Globus pallidus (tissue), 1 donor: ENCODE data around the gene LRRC37A3.
"Not testable (repeated sequence)": the region's sequence is repeated elsewhere in the genome, so short reads cannot be mapped to it uniquely, and the experiment has no call there.

Experiments used
- DNase-seq: peaks from one replicate; pipeline ENCODE4 v3.0.0-alpha.2; 2015; ENCODE audit warnings: low spot score

LRRC37A3 gene

DNA sequence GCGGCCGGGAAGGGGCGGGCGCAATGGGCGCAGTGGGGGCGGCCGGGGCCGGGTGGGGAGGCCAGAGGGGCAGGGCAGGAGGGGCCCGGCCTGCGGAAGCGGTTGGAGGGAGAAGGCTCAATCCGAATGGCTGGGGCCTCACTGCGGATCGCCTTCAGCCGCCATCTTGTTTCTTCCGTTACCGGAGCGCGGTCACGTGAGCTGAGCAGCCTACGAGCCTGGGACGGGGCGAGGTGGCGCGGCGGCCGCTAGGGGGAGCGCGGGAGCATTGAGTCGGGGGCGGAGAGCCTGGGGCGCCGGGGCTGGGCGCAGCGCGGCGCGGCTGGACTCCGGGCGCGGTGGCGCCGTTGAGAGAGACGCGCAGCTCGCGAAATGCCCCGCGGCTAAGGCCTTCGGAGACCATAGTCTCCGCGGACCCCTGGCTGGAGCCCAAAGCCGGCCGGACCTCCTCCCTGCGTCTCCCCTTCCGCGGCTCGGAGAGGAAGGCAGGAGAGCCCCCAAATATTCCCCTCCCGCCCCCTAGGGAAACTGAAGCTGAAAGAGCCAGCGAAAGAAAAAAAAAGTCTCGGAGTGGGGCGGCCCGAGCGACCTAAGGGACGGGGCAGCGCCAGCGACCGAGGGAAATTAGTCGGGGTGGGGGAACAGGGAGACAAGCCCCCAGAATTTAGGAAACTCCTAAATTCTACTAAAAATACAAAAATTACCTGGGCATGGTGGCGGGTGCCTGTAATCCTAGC, at the start of gene LRRC37A3:
LRRC37A3 (minus strand) TSS at position 190 of the 737 bp plus-strand sequence. CDS start 22,221 bp downstream, outside the sequence.
- peak; percentile 97 for DNase-seq

DNA sequence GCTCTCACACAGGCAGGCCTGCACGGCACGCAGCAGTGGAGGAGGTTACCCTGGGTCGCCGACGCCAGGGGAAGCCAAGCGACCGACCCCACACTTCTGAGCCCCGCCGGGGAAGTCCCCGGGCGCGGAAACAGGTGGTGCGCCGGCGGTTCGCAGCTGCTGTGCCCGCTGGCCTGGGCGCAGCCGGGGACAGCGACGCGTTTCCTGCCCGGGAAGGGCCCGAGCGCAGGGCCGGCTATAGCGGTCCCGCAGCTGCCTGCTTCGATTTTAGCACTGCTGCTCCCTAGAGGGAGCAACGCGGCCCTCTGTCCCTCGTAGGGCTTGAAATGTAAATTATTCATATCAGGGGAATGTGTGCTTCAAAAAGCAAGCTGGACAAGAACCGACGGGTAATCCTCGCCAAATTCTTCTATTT, 46.6 kb upstream of the LRRC37A3 start:
- DNase-seq = peak; percentile 41

DNA sequence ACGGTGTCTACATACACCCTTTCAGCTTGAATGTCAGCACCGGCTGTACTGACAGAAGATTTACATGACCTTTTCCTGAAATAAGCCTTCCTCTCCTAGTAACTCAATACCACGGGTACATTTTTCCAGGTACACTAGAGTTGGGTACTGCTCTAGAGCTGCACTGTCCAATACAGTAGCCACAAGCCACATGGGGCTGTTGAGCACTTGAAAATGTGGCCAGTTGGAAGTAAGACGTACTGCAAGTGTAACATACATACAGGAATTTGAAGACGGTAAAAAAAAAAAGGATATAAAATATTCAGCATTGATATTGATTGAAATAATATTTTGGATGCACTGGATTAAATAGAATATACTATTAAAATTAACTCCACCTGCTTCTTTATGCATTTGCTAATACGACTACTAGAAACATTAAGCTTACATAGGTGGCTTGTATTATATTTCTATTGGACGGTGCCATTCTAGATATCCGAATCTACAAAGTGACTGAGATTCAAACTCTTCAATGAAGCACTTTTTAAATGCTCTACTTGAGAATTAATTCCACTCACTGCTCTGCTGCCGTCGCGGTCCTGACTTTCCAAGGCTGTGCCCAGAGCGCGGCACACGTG, 46.1 kb upstream of the LRRC37A3 start:
- DNase-seq = not testable (repeated sequence)

DNA sequence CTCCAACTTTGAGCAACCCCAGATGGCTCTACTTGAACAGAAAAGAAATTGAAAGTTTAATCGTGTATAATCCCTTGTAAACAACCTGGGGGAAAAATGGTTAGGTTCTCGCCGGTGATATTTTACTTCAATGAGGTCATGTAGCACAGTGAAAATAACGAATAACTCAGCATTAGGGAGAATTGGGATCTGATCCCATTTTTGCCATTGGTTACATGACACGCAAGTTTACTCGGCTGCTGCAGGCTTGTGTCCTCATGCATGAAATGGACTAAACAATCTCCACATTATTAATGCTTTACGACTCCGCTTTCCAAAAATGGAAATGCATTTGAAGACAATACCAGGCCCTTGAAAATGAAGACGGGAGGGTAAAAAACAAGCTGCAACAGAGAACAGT, 45.5 kb upstream of the LRRC37A3 start:
- no peak for DNase-seq

DNA sequence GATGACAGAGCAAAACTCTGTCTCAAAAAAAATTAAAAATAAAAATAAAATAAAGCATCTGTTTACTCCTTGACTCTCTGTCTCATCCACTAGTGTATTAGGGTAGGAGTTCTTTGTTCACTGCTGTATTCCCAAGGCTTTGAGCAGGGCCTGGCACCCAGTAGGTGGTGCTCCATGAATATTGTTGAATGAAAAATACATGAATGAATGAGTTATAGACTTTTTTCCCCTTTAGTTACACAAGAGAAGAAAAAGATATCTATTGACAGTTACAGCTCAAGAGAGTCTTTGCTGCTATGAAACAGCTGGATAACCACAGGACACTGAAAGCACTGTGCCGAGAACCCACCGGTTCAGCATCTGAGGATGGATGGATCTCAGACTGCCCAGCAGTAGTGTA, 44.5 kb upstream of the LRRC37A3 start:
- not testable (repeated sequence) for DNase-seq

DNA sequence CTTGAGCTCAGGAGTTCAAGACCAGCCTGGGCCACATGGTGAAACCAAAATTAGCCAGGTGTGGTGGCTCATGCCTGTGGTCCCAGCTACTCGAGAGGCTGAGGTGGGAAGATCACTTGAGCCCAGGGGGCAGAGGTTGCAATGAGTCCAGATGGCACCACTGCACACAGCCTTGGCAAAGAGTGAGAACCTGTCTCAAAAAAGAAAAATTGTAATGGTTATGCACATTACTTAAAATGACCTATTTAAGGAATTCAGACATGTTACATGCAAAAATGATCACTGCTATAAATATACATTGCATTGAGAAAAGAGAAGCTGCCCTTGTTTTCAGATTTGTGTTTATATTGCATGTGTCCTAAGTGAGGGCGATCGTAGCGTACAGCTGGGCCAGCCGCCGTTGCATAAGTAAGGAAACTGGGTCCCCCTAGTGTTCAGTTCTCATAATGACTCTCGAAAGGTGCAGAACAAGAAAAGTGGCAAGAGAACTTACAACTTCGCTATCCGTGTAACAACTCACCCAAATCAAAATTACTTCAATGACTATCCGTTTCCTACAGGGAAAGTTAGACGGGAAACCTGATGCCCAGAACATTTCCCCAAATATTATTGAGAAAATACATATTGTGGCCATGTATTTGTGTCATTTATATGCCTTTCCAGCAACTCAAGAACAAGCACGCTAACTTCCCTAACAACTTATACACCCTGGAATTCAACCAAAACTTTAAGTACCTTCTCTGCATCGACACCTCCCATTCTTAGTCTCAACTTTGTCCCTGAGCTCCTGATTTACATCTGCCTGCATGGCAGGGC, 42.5 kb upstream of the LRRC37A3 start:
- peak; percentile 76 for DNase-seq

DNA sequence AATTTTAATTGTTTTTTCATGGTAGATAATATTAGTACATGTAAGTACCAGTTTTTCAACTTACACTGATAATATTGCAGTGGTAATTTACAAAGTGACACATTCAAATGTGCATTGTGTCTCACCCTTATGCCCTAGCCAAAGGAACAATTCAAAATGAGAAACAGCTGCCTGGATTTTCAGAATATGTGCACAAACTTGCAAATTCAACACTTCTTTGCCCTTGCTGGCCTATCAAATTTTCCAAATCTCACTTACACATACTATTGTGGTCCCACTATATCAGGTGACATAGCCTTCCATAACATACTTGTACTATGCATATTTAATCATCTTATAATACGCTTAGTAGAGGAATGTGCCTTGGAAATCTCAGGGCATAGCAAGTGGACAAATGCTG, 32.6 kb upstream of the LRRC37A3 start:
- DNase-seq = no peak

DNA sequence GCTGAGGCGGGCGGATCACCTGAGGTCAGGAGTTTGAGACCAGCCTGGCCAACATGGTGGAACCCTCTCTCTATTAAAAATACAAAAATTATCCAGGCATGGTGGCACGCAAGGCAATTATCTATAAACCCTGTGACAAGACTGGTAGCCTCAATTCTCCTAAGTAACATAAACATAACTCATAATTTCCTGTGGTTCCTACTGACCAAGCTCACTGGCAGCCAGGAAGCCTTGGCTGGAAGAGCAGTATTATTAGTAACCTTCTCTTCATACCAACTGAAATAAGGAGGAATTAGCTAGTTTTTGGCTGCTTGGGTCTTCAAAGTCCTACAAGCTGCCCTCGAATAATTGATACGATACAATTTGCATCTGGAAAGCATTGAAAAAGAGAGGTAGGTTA, 31.6 kb upstream of the LRRC37A3 start:
- no peak for DNase-seq

DNA sequence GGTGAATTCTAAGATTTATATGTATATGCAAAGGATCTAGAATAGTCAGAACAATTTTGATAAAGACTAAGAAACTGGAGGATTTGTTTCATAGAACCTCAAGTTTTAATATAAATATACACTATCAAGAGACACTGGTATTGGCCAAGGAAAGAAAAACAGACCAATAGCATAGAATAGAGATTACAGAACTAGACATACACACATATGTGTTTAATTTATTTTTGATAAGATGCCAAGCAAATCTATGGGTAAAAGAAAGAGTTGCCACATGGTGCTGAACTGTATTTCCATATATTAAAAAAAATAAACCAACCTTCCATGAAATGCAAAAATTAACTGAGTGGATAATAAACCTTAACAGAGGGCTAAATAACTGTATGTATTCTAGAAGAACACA, 27.9 kb upstream of the LRRC37A3 start:
- no peak for DNase-seq

DNA sequence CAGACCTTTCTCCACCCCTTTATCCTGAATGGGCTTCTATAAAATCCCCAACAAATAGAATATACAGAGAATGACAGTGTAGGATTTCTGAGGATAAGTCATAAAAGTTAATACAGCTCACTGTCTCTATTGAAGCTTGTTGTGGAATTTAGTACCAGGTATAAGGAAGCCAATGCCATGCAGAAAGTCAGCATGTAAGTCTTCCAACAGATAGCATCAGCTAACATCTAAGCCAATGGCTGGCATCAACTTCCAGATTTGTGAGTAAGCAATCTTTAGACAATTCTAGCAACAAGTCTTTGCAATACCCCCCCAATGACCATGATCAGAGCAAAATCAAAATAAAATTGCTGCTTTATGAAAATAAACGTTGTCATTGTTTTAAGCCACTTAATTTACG, 22.5 kb upstream of the LRRC37A3 start:
- no peak for DNase-seq

DNA sequence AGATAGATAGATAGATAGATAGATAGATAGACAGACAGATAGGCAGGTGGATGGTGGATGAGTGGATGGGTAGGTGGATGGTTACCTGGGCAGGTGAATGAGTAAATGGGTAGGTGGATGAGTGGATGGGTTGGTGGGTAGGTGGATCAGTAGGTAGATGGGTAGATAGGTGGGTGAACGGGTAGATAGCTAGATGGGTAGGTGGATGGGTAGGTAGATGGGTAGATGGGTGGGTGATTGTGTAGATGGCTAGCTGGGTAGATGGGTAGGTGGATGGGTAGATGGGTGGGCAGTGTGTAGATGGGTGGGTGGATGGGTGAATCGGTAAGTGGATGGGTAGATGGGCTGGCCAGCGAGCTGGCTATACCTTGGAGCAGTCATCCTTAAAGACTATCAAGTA, 21.8 kb upstream of the LRRC37A3 start:
- DNase-seq = no peak

DNA sequence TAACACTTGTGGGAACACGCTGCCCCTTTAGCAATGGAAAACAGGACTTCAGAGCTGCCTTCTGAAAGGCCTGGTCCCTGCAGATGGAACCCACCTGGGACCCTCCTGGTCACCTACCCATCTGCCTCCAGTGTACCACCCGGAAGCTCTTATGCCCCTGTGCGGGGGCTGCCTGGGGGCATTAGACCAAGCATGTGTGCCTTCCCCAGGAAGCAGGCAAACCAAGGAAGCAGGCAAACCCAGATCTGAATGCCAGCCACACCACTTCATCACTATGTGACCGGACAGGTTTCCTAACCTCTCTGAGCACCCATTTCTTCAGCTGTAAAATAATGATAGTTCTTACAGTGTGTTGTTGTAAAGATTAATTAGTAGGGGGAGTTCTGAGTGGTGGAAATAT, 20.8 kb upstream of the LRRC37A3 start:
- DNase-seq = no peak

DNA sequence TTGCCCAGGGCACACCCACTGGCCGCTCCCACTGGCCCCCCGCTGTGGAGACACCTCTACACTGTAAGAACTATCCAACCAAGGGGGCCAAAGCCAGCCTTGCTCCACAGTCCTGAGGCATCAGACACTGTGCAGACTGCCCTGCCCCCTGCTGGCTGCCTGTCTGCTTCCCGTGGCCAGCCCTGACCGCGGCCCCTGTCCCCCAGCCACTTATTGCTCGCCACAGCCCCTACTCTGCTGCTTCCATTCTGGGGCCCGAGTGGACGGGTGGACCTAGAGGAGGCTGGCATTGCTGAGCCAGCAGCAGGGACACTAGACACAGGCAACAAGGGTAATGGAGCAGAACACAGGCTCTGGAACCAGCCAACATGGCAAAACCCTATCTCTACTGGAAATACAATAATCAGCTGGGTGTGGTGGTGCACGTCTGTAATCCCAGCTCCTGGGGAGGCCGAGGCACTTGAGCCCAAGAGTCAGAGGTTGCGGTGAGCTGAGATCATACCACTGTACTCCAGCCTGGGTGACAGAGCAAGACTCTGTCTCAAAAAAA, 19.7 kb upstream of the LRRC37A3 start:
- DNase-seq = no peak

DNA sequence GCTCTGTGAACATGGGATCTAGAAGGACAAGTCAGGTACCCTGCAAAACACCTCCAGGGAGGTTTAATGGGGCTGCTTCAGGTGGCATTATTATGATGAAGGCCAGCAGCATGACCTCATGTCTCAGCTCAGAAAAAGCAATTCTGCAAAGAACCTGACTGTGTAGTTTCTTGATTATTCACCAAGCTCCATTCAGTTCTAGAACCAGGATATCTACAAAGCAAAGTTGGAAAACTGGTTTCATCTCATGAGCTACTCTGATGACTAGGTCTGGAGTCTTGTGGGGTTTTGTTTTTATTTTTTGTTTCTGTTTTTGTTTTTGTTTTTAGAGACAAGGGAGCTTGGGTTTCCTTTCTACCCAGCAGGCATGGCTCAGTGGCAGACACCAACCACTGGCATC, 19.0 kb upstream of the LRRC37A3 start:
- no peak for DNase-seq

DNA sequence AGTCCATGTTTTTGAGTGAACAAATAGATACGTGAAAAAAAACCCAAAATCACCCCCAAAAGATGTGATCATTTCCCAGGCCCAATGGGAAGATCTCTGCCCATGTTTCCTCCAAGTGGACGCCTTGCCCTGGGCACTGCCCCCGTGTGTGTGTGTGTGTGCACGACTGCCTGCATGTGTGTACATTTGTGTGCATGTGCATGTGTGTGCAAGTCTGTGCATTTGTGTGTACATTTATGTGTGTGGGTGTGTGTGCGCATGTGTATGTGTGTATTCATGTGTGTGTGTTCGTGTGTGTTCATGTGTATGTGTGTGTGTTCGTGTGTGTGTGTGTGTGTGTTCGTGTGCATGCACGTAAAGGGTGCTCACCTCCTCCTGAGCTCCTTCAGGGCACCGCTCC, 16.8 kb upstream of the LRRC37A3 start:
- DNase-seq = no peak

DNA sequence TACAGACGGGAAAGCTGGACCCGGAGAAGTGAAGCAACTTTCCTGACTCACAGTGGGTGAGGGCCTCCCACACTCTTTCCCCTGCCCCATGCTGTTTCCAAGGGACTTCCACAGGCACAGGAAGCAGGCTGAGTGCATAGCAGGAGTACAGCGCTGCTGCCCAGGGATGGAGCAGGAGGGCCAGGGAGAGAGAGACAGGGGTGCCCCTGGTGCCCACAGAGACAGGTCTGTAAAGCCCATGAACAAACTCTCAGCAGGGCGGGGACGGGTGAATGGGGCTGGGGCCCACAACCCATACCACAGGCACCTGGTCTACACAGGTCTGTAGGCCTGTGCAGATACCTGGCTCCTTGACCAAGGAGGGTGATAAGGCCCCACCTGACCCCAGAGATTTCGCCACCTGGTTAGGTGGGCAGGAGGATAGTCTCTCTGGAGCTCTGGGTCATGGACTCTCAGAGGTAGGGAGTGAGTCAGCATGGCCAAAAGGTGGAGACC, 15.1 kb upstream of the LRRC37A3 start:
- not testable (repeated sequence) for DNase-seq

DNA sequence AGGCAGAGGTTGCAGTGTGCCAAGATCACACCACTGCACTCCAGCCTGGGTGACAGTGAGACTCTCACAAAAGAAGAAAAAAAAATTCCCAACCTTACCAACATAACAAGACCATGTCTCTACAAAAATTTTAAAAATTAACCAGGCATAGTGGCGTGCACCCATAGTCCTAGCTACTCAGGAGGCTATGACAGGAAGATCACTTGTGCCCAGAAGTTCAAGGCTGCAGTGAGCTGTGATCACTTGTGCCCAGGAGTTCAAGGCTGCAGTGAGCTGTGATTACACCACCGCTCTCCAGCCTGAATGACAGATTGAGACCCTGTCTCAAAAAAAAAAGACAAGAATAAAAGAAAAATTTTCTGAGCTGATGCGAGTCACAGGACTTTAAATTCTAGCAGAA, 13.6 kb upstream of the LRRC37A3 start:
- not testable (repeated sequence) for DNase-seq

DNA sequence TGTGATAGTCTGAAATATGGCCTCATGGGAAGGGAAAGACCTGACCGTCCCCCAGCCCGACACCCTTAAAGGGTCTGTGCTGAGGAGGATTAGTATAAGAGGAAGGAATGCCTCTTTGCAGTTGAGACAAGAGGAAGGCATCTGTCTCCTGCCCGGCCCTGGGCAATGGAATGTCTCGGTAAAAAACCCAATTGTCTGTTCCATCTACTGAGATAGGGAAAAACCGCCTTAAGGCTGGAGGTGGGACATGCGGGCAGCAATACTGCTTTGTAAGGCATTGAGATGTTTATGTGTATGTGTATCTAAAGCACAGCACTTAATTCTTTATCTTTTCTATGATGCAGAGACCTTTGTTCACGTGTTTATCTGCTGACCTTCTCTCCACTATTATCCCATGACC, 11.1 kb upstream of the LRRC37A3 start:
- not testable (repeated sequence) for DNase-seq

DNA sequence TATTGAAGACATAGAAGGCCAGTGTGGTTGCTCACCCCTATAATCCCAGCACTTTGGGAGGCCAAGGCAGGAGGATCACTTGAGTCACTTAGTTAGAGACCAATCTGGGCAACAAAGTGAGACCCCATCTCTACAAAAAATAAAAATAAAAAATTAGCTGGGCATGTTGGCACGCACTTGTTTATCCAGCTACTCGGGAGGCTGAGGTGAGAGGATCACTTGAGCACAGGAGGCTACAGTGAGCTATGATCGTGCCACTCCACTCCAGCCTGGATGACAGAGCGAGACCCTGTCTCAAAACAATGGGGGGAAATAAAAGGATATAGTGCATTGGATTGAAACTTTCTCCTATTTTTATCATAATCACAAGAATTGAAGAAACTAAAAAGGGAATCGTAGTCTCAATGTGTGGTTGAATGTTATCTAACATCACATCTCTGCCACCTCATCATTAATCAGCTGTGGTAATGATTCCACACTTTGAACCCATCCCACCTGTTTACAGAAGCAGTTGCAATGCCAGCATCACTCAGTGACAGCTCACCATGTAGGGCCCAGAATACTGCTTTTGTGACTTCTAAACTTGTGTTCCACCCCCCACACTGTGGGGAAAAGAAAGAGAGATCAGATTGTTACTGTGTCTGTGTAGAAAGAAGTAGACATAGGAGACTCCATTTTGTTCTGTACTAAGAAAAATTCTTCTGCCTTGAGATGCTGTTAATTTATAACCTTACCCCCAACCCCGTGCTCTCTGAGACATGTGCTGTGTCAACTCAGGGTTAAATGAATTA, 10.3 kb upstream of the LRRC37A3 start:
- not testable (repeated sequence) for DNase-seq

DNA sequence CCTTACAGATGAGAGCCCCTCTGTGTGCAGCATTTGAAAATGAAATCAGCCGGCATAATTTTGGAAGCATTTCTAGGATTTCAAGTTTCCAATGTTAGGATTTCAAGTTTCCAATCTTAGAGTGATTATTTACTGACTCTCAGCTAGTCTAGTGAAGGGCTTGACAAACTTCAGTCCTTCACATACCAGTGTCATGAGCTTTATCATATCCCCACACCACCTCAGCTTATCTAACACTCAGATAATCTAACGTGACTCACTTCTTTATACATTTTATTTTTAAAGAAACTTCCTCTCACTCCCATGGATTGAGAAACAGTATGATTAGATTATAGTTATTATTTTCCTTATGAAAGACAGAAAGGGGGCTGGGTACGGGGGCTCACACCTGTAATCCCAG, 9.4 kb upstream of the LRRC37A3 start:
- DNase-seq = not testable (repeated sequence)

DNA sequence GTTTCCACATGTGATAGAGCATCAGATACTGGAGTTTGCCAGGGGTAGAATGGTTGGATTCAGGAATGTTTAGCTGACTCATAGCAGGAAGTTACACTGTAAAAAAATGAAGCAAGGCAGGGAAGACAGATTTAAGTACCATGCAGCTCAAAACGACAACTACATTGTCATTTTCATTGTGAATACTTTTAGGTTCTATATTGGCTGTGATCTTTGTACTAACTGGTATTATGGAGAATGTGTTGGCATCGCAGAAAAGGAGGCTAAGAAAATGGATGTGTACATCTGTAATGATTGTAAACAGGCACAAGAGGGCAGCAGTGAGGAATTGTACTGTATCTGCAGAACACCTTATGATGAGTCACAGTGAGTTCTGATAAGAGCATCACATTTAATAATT, 8.2 kb upstream of the LRRC37A3 start:
- peak; percentile 64 for DNase-seq

DNA sequence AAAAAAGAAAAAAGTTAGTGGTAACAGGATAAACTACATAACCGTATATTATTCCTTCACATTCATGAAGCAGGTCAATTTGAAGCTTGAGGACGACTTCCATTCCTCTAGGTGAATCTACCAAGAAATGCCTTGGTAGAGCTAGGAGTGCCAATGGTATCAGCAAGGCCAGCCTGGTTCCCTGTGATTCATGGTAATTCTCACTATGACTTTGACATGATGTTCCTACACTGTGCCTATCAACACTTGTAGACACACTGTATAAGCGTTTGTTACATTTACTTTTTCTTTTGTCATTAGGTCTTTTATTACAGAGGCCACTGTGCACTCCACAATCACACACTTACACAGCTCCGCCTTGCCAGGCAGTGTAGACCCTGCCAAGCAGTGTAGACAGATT, 7.2 kb upstream of the LRRC37A3 start:
- DNase-seq = not testable (repeated sequence)
